COLO829 (cell line): ENCODE data around the gene CFAP221.

ENCODE experiments used
- DNase-seq: peaks from one replicate; pipeline ENCODE4 v3.0.0; 2012; ENCODE audit warnings: low spot score

CFAP221 gene

GRCh38 chr2:119699016-119699606 lies 154.9 kb downstream of the CFAP221 start:
- DNase-seq: peak; percentile 77

- no peak for DNase-seq
These were observed 156.6 kb downstream of the CFAP221 start for GRCh38 chr2:119700866-119701265.

- no peak for DNase-seq
These were observed 157.1 kb downstream of the CFAP221 start for GRCh38 chr2:119701352-119701751.

GRCh38 chr2:119702203-119702917 lies 158.1 kb downstream of the CFAP221 start:
- no peak for DNase-seq

GRCh38 chr2:119702918-119703401 lies 158.7 kb downstream of the CFAP221 start:
- DNase-seq: peak; percentile 58

- no peak for DNase-seq
These were observed 159.3 kb downstream of the CFAP221 start for GRCh38 chr2:119703526-119703925.

- DNase-seq: no peak
These were observed 160.4 kb downstream of the CFAP221 start for GRCh38 chr2:119704670-119705120.

GRCh38 chr2:119706221-119706620 lies 162.0 kb downstream of the CFAP221 start:
- DNase-seq: no peak
